Endothelial cell of umbilical vein (primary cell): Measurements from ENCODE around the gene TAF10. TPM values are rescaled to one million over a fixed set of nuclear protein-coding genes. Genes with fewer than 3 reads are reported as not detected.

Experiments used
- BruUV-seq: library from RNA; stranded (reverse); fragments of 400-500 nt; replicated peaks from 2 replicates; lab custom pipeline; 2021; lab: Mats Ljungman, UMichigan
- CTCF ChIA-PET: fragments of 300-600, 350-600 bp; sonication (Branson Sonifier 250); formaldehyde crosslinking; loops from one replicate; lab custom pipeline; 2021; ENCODE audit warnings: antibody characterized with exemption, inconsistent platforms; lab: Charles Lee
- POLR2A ChIA-PET: fragments of 300-600, 350-600 bp; sonication (Branson Sonifier 250); formaldehyde crosslinking; loops from one replicate; lab custom pipeline; 2021; ENCODE audit warnings: antibody characterized with exemption, inconsistent platforms; lab: Charles Lee
- DNase-seq: peaks from one replicate; pipeline ENCODE4 v3.0.0-alpha.2; 2011; ENCODE audit warnings: low read depth, low spot score
- FAIRE-seq: peaks from 2 replicates; lab custom pipeline; 2011; peaks lifted over from hg19 to GRCh38; lab: Jason Lieb, UNC
- H2AFZ ChIP-seq: 2 replicates; pipeline ENCODE4 v1.6.0; 2012; ENCODE audit warnings: low read depth, low read length, control low read depth, inconsistent platforms
- H3K27ac ChIP-seq: 2 replicates; pipeline ENCODE4 v1.5.1; 2011; ENCODE audit warnings: low read depth, mild to moderate bottlenecking, control low read depth, low read length, moderate library complexity; ENCODE audit not compliant: insufficient read depth
- H3K27me3 ChIP-seq, 2 experiments: 2 replicates each; pipeline versions ENCODE4 v1.6.0 to v1.6.1; 2011; ENCODE audit warnings: low read length in 2 of 2, mixed read lengths in 1 of 2; ENCODE audit not compliant: control insufficient read depth in 2 of 2, insufficient read depth in 2 of 2
- H3K36me3 ChIP-seq, 2 experiments: 2 replicates in 1 of 2; 3 replicates in 1 of 2; pipeline ENCODE4 v1.5.1; 2011; ENCODE audit warnings: low read length in 2 of 2, mild to moderate bottlenecking in 1 of 2, moderate library complexity in 1 of 2; ENCODE audit not compliant: control insufficient read depth in 2 of 2, insufficient read depth in 2 of 2; ENCODE audit errors: extremely low read depth in 1 of 2
- H3K4me1 ChIP-seq: 3 replicates; pipeline ENCODE4 v1.5.1; 2011; ENCODE audit warnings: mild to moderate bottlenecking, low read length; ENCODE audit not compliant: control insufficient read depth, insufficient read depth; ENCODE audit errors: extremely low read depth
- H3K4me2 ChIP-seq: 2 replicates; pipeline ENCODE4 v1.6.1; 2011; ENCODE audit warnings: low read length, control low read depth, mixed read lengths; ENCODE audit not compliant: insufficient read depth
- H3K4me3 ChIP-seq, 3 experiments: fragments of 200-600 bp in 1 of 3; sonication (generic), shearing (Covaris generic) in 1 of 3; replicated peaks in 1 of 3; 2 replicates each; pipeline ENCODE4 v1.5.1; 2011 to 2016; ENCODE audit warnings: control low read depth in 3 of 3, low read length in 3 of 3, mild to moderate bottlenecking in 2 of 3, inconsistent platforms in 1 of 3, low read depth in 1 of 3, moderate library complexity in 1 of 3; ENCODE audit not compliant: insufficient read depth in 1 of 3
- H3K79me2 ChIP-seq: 2 replicates; pipeline ENCODE4 v1.6.0; 2012; ENCODE audit warnings: low read length, inconsistent platforms; ENCODE audit not compliant: control insufficient read depth, insufficient read depth
- H3K9ac ChIP-seq: replicated peaks from 2 replicates; pipeline ENCODE3; 2011; ENCODE audit warnings: low read length, control low read depth; ENCODE audit not compliant: insufficient read depth; ENCODE audit errors: extremely low read depth
- H3K9me1 ChIP-seq: replicated peaks from 3 replicates; pipeline ENCODE4 v1.6.0; 2011; ENCODE audit warnings: mild to moderate bottlenecking, low read length; ENCODE audit not compliant: control insufficient read depth, insufficient read depth; ENCODE audit errors: extremely low read depth
- H3K9me3 ChIP-seq: replicated peaks from 2 replicates; pipeline ENCODE4 v1.5.1; 2012; ENCODE audit warnings: low read length, inconsistent platforms; ENCODE audit not compliant: control insufficient read depth, insufficient read depth
- H4K20me1 ChIP-seq: replicated peaks from 2 replicates; pipeline ENCODE3; 2011; ENCODE audit warnings: mild to moderate bottlenecking, low read length; ENCODE audit not compliant: control insufficient read depth, insufficient read depth; ENCODE audit errors: extremely low read depth
- CTCF ChIP-seq, 2 donors: IDR thresholded peaks; 1 replicate in 1 of 2; 2 replicates in 1 of 2; pipeline ENCODE4 v1.5.1; 2011; ENCODE audit warnings: low read length in 2 of 2, mild to moderate bottlenecking in 2 of 2, moderate library complexity in 2 of 2, control low read depth in 1 of 2, inconsistent platforms in 1 of 2, low read depth in 1 of 2; ENCODE audit not compliant: insufficient read depth in 1 of 2; ENCODE audit errors: extremely low read depth in 1 of 2
- JUN ChIP-seq: IDR thresholded peaks from 2 replicates; pipeline ENCODE4 v1.6.1; 2011; ENCODE audit warnings: borderline replicate concordance, low read depth; ENCODE audit not compliant: insufficient read length, insufficient read depth
- POLR2AphosphoS5 ChIP-seq: IDR thresholded peaks from 2 replicates; pipeline ENCODE4 v1.6.1; 2012; ENCODE audit warnings: low read depth, mild to moderate bottlenecking, control low read depth, low read length, moderate library complexity; ENCODE audit not compliant: insufficient read depth
- dilution Hi-C: fragments of 300-500 bp; cut with MboI; formaldehyde crosslinking; loops from one replicate; pipeline ENCODE4 v1.15.0; 2019; ENCODE audit warnings: low sequenced_read_pairs; ENCODE audit not compliant: extremely low pct_ligation_motif_present
- intact Hi-C: fragments of 100-400 bp; cut with micrococcal nuclease; formaldehyde crosslinking; loops from one replicate; pipeline ENCODE4 v1.10.0; 2022
- polyA plus RNA-seq, 4 experiments: library from polyadenylated mRNA; depleted of rRNA in 3 of 4; stranded (reverse) in 3 of 4; unstranded in 1 of 4; fragments of >200 nt; gene quantifications; 2 replicates each; pipeline versions ENCODE4 v1.2.1 to v1.2.3, GENCODE V29; 2011 to 2012; ENCODE audit warnings: missing spikeins in 1 of 4
- total RNA-seq: library from RNA; stranded (reverse); gene quantifications from 2 replicates; pipeline ENCODE4 v1.2.3, GENCODE V29; 2021

Gene TAF10
- total and polyA plus RNA-seq, 2 donors (not counting 3 experiments of a cell fraction or from before 2014, with no cell fraction given): 86.2 to 149 TPM

- dilution Hi-C loops (no loop called here), intact Hi-C loops (no loop called here)
- Histone ChIP-seq H3K79me2 (peaks cover 7% of the 10 kb centered on the region), H3K4me3 (no peak overlapping the region), H3K4me2 (no peak overlapping the region), H2AFZ (no peak overlapping the region), H3K36me3 (peaks cover 3 to 38% of the 10 kb centered on the region in 2 experiments), H3K27me3 (no peaks in the 10 kb centered on the region), H3K9ac (no peak overlapping the region), H4K20me1 (no peaks in the 10 kb centered on the region), H3K4me1 (peaks cover 17% of the 10 kb centered on the region), H3K27ac (no peak overlapping the region), H3K9me1 (no peaks in the 10 kb centered on the region), H3K9me3 (no peaks in the 10 kb centered on the region)
- CTCF ChIA-PET: interaction anchor here (1.2 to 7.6 kb wide), 10 partner anchors 12 to 243 kb away, joined by 4 to 79 read pairs (median 6); partner anchors contain the start of gene MRPL17
- POLR2A ChIA-PET: no interaction called here
- FAIRE-seq: peak; percentile 28
- BruUV-seq: no TSS peak
- DNase-seq: no peak
- TF ChIP-seq POLR2AphosphoS5 (peak; percentile 11), JUN (no peak), CTCF (IDR thresholded peaks at IDR 0.05; ENCODE audit: extremely low read depth in 1 of 2, insufficient read depth in 1 of 2, low read depth in 1 of 2, low read length in 2 of 2) (no peak)
Measured at GRCh38 chr11:6622261-6623171, 10.5 kb upstream of the TAF10 start.
